Peyer's patch (tissue), 4 donors: ENCODE data around the gene STAM.

ENCODE experiments used
- CTCF ChIP-seq, 6 experiments: fragments of 450-650 bp in 4 of 6; fragments of 200-600 bp in 2 of 6; sonication (generic) in 1 of 6; IDR thresholded peaks; one replicate each; pipeline ENCODE4 v1.5.1; 2017 to 2019; ENCODE audit warnings: antibody characterized with exemption in 6 of 6, mild to moderate bottlenecking in 3 of 6, moderate library complexity in 1 of 6
- POLR2A ChIP-seq, 2 donors: fragments of 450-650 bp; IDR thresholded peaks; one replicate each; pipeline ENCODE4 v1.5.1; 2017; ENCODE audit warnings: antibody characterized with exemption in 2 of 2, mild to moderate bottlenecking in 2 of 2, moderate library complexity in 2 of 2

- TF ChIP-seq CTCF (IDR thresholded peaks at IDR 0.05) (no peak), POLR2A (IDR thresholded peaks at IDR 0.05) (no peak)
Observed at GRCh38 chr10:17644485-17644943, 563 bp downstream of the STAM start.
